Stimulated activated CD8-positive, alpha-beta memory T cell treated with anti-CD3 and anti-CD28 coated beads, Interleukin-7, amount 100 ng/mL, for 24 hours (primary cell): Measurements from ENCODE around the gene SIX2.

ENCODE experiments used
- DNase-seq: peaks from one replicate; pipeline ENCODE4 v3.0.0-alpha.2; 2020; ENCODE audit warnings: low read depth

Gene SIX2

DNA sequence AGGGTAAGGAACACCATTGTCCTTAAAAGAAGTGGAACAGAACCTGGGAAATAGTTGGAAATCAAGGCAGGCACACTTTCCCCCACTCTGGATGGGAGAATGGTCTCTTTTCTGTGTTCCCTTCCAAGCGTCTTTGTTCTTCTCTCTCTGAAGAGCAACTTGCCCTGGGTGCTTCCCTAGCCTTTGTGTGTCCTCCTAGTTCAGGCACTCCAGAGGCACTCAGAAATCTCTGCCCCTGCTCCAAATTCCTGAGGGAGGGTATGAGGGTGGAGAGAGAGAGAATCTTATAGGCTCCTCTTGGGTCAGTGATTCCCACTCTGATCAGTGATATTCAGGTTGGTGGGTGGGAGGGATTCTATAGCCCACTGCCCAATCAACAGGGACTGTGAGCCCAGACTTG, 8.8 kb upstream of the SIX2 start:
- DNase-seq = no peak

DNA sequence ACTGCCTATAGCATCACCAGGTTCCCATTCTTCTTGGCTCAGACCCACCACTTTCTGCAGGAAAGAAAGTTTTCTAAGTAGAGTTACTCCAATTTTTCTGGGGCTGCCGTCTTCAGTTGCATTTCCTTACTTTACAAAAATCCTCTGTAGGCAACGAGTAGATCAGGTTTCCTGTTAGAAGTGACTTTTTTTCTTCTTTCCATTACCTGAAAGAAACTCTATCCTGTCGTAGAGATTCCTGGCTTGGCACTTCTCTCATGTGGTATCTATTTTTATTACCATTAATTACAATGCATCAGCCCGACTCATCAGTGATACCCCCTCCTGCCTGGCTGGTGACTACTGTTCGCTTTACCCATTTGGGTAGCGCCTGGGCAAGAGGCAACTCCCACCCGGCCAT, 5.6 kb upstream of the SIX2 start:
- DNase-seq = no peak

DNA sequence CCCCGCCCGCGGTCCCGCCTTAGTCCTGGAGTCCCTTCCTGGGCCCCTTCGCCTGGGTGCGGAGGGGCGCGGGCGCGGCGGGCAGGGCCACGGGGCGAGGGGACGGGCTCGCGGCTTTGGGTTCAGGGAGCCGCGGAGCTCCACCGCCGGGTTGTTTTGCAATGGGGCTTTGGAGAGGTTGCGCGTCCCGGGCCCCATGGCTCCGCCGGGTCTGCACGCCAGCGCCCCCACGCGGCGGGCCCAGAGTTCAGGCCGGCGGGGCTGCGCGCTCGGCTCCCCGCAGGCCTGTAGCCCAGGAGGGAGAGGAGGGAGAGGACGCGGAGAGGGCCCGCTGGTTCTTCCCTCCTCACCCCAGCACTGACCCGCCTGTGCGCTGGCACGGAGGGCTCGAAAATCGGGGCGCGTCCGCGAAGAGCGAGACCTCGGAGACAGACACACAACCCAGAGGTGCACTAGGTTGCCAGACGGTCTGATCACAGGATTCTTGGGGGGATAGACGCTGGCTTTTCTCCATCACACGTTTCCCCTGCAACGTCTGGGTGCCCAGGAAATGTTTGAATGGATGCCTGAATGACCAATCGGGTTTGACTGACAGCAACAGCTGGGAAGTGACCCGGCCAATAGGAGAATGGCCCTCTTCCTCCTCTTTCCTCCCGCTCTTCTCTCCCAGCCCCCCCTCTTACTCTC, 4.9 kb upstream of the SIX2 start:
- no peak for DNase-seq

- DNase-seq = no peak
These were observed 4.2 kb upstream of the SIX2 start for GRCh38 chr2:45013229-45014015.

GRCh38 chr2:45012733-45013132, 3.5 kb upstream of the SIX2 start:
- DNase-seq = no peak

- no peak for DNase-seq
These were observed 2.7 kb upstream of the SIX2 start for GRCh38 chr2:45011621-45012602.

- no peak for DNase-seq
These were observed 1.9 kb upstream of the SIX2 start for GRCh38 chr2:45011121-45011520.

- no peak for DNase-seq
These were observed 1.4 kb upstream of the SIX2 start for GRCh38 chr2:45010702-45011012.

- DNase-seq = no peak
These were observed 863 bp upstream of the SIX2 start for GRCh38 chr2:45009928-45010701.

DNA sequence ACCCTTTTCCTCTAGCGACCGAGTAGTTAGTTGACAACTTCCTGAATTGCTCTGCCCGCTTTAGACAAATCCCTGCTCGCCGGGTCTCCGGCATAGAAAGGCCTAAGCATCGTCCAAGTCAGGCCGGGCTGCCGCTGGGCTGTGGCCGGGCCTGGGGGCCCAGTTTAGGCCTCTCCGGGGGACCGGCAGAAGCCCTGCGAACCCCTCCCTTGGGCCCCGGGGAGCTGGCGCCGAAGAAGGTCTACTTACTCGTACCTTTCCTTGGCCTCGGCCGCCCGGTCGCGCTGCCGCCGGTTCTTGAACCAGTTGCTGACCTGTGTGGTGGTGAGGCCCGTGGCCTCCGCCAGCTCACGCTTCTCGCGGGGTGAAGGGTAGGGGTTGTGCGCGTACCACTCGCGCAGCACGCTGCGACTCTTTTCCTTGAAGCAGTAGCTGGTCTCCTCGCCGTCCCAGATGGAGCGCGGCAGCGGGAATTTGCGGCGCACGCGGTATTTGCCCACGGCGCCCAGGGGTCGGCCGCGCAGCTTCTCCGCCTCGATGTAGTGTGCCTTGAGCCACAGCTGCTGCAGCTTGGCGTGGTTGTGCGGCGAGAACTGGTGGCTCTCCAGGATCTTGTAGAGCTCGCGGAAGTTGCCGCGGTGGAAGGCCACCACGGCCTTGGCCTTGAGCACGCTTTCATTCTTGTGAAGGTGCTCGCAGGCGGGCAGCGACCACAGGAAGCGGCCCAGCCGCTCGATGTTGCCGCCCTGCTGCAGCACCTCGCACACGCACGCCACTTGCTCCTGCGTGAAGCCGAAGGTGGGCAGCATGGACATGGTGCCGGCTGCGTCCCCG, 739 bp downstream of the SIX2 start:
- DNase-seq = no peak

DNA sequence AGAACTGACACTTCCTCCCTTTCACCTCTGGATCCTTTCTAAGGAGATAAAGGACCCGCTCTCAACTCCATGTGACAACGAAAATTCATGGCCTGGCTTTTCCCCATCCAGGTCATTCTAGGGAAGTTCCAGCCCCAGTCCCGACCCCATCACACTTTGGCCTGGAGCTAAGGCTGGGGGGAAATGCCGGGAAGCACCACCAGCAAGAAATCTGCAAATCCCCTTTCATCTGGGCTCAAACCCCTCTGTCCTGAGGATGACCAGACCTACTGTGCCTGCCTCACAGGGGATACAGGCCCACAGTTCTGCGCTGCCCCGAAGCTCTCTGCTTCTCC, 1.3 kb downstream of the SIX2 start:
- no peak for DNase-seq

GRCh38 chr2:45006942-45007287, 2.3 kb downstream of the SIX2 start:
- DNase-seq = no peak

DNA sequence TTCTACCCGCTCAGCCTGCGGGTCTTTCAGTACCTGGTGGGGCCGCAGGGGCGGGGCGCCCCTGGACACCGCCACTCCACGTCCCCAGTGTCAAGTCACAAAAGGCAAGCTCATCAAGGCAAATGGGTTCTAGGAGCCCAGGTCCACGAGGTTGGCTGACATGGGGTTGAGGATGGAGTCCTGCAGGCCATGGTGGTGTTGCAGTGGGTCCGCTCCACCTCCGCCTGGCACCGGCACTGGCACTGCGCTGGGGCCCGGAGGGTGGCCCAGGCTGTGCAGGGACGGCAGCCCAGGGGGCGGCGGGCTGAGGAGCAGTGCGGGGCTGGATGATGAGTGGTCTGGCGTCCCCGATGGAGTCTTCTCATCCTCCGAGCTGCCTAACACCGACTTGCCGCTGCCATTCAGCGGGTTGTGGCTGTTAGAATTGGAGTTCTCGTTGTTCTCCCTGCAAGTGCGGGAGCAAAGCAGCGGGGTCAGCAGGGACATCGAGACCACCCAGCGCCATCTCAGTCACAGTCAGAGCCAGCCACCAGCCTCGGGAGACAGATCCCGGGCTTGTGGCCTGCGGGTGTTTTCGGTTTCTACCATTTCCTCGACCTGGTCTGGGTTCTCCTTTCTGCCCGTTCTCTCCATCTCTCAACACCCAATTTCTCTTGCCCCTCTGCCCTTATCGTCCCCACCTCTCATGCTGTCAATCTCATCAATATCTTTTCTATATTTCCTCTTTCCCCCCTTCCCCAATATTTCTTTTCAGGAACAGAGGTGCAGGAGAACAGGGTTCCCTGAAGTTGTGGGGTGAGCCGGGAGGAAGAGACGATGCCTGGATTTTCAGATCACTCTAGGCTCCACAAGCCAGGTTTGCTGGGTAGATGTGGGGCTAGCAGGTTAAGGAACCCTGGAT, 3.0 kb downstream of the SIX2 start:
- DNase-seq = no peak

DNA sequence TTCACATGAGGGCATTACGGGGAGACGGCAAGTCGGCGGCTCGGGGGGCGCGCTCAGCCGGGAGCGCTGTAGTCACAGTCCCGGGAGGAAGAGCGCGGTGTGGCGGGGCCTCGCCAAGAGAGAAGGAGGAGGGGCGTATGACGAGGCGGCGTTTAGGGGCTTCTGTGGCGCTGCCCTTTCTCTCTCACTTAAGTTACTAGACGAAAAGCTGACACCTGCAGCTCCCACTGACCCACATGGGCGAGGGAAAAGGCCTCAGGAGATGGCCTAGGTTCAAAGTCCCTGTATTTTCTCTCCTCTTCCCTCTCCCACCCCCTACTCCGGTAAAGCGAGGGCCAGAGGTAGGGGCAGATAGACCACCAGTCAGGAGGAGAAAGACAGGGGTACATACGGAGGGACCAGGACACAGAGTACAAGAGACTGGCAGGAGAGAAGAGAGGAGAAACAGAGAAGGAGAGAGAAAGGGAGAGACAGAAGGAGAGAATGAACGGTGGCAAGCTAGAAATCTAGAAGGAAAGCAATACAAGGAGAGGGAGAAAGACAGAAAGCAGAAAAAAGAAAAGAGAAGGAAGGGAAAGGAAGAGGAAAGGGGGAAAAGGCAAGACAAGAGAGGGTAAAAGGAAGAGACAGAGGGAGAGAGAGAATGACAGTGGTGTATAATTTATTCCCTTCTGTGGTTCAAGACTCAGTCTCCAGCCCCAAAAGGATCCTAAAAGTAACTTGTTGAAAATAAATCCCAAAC, 3.8 kb downstream of the SIX2 start:
- no peak for DNase-seq

DNA sequence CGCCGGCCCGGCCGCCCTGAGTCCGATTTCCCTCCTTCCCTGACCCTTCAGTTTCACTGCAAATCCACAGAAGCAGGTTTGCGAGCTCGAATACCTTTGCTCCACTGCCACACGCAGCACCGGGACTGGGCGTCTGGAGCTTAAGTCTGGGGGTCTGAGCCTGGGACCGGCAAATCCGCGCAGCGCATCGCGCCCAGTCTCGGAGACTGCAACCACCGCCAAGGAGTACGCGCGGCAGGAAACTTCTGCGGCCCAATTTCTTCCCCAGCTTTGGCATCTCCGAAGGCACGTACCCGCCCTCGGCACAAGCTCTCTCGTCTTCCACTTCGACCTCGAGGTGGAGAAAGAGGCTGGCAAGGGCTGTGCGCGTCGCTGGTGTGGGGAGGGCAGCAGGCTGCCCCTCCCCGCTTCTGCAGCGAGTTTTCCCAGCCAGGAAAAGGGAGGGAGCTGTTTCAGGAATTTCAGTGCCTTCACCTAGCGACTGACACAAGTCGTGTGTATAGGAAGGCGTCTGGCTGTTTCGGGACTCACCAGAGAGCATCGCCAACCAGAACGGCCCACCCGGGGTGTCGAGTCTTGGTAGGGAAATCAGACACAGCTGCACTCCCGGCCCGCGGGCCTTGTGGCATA, 4.6 kb downstream of the SIX2 start:
- DNase-seq = no peak

- DNase-seq = no peak
These were observed 5.4 kb downstream of the SIX2 start for GRCh38 chr2:45003579-45004551.

GRCh38 chr2:45002686-45003085, 6.6 kb downstream of the SIX2 start:
- DNase-seq = no peak

DNA sequence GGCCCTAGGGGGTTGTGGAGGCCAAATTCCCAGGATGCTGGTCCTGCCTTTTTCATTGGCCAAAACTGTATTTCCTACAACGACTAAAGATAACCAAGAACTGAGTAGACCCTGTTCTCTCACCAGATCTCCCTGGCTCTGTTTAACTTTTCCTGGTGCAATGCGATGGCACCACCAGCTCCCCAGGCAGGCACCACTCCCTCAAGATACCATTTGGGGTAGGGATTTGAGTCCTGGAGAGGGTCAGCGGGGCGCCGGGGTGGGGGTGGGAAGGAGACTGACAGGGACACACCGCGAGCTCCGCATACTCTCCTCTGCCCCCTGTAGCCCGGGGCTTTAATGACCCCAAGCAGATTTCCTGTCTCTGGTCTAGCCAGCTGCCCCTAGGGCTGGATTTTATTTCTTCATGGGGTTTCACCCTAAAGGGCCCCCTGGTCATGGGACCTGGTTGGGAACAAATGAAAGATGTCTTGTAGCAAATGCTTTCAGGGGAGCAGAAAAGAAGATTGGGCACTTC, 7.3 kb downstream of the SIX2 start:
- DNase-seq = no peak
